ENCODE data around the gene TMEM132C. TPM values are rescaled to one million over a fixed set of nuclear protein-coding genes. Genes with fewer than 3 reads are reported as not detected.

The TMEM132C gene
- total RNA-seq, 2 experiments from 2014 or later = not detected

GRCh38 chr12:128743916-128744315, 476.9 kb downstream of the TMEM132C start:
- CTCF ChIA-PET = interaction anchor here (0.6 kb wide), 1 partner anchor 432 kb away, joined by 3 read pairs; no protein-coding TSS in a partner anchor
- POLR2A ChIA-PET = no interaction called here

DNA sequence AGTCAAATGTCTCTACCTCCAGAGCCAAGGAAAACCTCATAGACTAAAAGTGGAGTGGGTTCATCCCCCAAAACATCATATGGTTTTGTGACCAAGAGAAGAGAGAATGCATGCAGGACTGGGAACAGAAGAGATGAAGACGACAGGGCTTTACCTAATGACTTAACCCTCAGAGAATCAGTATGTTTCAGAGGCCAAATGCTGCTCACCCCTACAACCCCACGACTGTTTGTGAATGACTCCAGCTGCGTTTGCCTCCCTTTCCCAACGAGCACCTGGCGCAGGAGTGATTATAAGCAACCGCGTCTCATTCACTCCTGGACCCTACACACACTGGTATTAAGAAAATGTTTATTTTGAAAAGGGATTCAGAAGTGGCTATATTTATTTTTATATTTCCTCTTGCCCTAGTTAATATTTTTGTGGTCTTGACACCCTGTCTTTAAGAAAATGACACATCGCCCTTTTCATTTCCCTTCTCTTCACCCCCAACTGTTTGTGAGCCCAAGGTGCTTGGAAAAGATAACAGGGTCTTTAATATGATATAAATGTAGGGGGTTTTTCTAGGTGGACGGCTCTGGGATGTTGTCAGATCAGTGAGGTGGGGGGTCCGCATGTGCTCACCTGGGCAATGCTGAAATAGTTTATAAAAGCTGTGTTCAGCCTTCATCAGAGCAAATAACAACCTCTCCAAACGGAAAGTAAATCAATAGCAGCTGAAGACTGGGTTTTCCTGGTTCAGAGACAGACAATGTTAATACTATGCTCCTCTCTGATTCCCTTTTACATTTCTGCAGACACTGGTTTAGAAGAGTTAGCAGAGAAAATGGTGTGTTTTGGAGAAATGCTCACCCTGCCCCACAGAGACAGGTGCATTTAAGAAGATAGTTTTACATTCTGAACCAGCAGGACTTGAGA, 479.1 kb downstream of the TMEM132C start:
- ChIA-PET CTCF (no interaction called here), POLR2A (no interaction called here)

DNA sequence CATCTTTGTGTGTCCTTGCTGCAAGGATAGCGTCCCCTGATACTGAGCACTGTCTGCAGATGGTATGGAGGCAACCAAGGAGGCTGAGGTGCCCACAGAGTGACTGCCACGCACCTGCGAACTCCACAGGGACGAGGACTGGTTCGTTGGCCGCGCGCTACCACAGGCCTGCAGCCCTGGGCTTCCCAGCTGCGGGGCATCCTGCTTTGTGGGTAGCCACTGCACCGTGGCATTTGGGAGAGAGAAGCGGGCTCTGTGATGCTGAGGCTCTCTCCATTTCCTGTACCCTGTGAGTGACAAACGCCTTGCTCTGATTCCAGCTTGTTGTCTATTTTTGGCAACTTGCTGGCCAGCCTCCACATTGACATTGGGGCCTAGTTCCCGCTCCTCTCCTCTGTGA, 480.5 kb downstream of the TMEM132C start:
- CTCF ChIA-PET = no interaction called here

GRCh38 chr12:128752386-128752785, 485.4 kb downstream of the TMEM132C start:
- POLR2A ChIA-PET = interaction anchor here (0.6 kb wide), 1 partner anchor 60 kb away, joined by 3 read pairs; no protein-coding TSS in a partner anchor
- CTCF ChIA-PET = no interaction called here

More for the DNA sequence above, 480.5 kb downstream of the TMEM132C start:
- POLR2A ChIA-PET = no interaction called here

DNA sequence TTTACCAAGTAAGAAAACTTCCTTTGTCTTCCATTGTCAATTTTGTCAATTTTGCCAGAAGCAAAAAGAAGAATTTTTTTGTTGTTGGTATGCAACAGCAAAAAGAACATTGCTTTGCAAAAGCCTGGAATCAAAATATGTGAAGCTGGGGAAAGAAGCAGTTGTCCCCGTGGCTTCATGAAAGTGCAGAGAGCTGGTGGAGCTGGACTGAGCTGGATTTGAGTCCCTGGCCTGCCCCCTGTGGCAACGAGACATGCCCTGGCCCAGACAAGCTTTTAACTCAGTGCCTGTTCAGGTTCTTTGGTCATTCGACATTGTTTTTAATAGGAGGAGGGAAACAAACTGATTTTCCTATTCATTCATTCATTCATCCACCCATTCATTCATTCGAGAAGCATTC, 486.5 kb downstream of the TMEM132C start:
- POLR2A ChIA-PET = no interaction called here
- CTCF ChIA-PET = no interaction called here

- POLR2A ChIA-PET = no interaction called here
- CTCF ChIA-PET = no interaction called here
Measured at GRCh38 chr12:128754275-128754674, 487.3 kb downstream of the TMEM132C start.

- CTCF ChIA-PET = interaction anchor here (0.7 kb wide), 1 partner anchor 1983 kb away, joined by 4 read pairs; no protein-coding TSS in a partner anchor
Measured at GRCh38 chr12:128755566-128755965, 488.6 kb downstream of the TMEM132C start.

More at GRCh38 chr12:128755566-128755965, 488.6 kb downstream of the TMEM132C start:
- POLR2A ChIA-PET = no interaction called here

All from activated CD8-positive, alpha-beta memory T cell treated with anti-CD3 and anti-CD28 coated beads for 36 hours (primary cell).